ENCODE data around the gene YAP1. TPM values are rescaled to one million over a fixed set of nuclear protein-coding genes. Genes with fewer than 3 reads are reported as not detected.

Gene YAP1
- total and polyA plus RNA-seq, 2 experiments from 2014 or later: 20.6 to 111 TPM

- Histone ChIP-seq H3K36me3 (replicated peaks; ENCODE audit: insufficient read depth, low read depth) (no peaks in the 10 kb centered on the region), H3K79me2 (peaks cover 93% of the 10 kb centered on the region), H3K4me2 (no peak overlapping the region), H3K4me1 (ENCODE audit: insufficient read depth) (peaks cover 17% of the 10 kb centered on the region), H4K20me1 (ENCODE audit: insufficient read depth, poor library complexity, severe bottlenecking) (peaks cover 5% of the 10 kb centered on the region), H3K4me3 (no peak overlapping the region), H3K9me2 (replicated peaks; ENCODE audit: insufficient read depth) (no peaks in the 10 kb centered on the region), H3K27ac (peak overlapping the region; percentile 68), H2AFZ (no peak overlapping the region), H3K27me3 (no peaks in the 10 kb centered on the region), H3K9me3 (ENCODE audit: low read depth) (no peaks in the 10 kb centered on the region)
- no peak for DNase-seq (ENCODE audit: low spot score)
- no peak for TF ChIP-seq EZH2phosphoT487 (IDR thresholded peaks at IDR 0.05; ENCODE audit: low read depth, severe bottlenecking, unreplicated experiment)
- no peak for TF ChIP-seq EZH2 (IDR thresholded peaks at IDR 0.05; ENCODE audit: borderline replicate concordance)
- TF ChIP-seq CTCF (IDR thresholded peaks at IDR 0.05; ENCODE audit: poor library complexity): no peak
- WGBS (ENCODE audit: low lambda C conversion rate, missing lambda C conversion rate): 63% methylated on average over 6 of the region's 6 CpGs
Observed at GRCh38 chr11:102172127-102172848, 62.0 kb downstream of the YAP1 start.

- H3K9me2 ChIP-seq (replicated peaks; ENCODE audit: insufficient read depth): no peaks in the 10 kb centered on the region
- peaks cover 4% of the 10 kb centered on the region for H3K4me1 ChIP-seq (ENCODE audit: insufficient read depth)
- TF ChIP-seq CTCF (IDR thresholded peaks at IDR 0.05; ENCODE audit: poor library complexity): no peak
- no peaks in the 10 kb centered on the region for H3K27me3 ChIP-seq
- no peaks in the 10 kb centered on the region for H3K9me3 ChIP-seq (ENCODE audit: low read depth)
- WGBS (ENCODE audit: low lambda C conversion rate, missing lambda C conversion rate): 91% methylated on average over 2 of the region's 2 CpGs
- no peak overlapping the region for H2AFZ ChIP-seq
- no peaks in the 10 kb centered on the region for H3K36me3 ChIP-seq (replicated peaks; ENCODE audit: insufficient read depth, low read depth)
- DNase-seq (ENCODE audit: low spot score): no peak
- H3K79me2 ChIP-seq: peaks cover 82% of the 10 kb centered on the region
- H4K20me1 ChIP-seq (ENCODE audit: insufficient read depth, poor library complexity, severe bottlenecking): no peaks in the 10 kb centered on the region
- H3K4me2 ChIP-seq: no peak overlapping the region
- peak overlapping the region; percentile 63 for H3K27ac ChIP-seq
- H3K4me3 ChIP-seq: no peak overlapping the region
Observed at GRCh38 chr11:102177126-102177525, 66.9 kb downstream of the YAP1 start.

GRCh38 chr11:102177974-102178631 is 67.9 kb downstream of the YAP1 start:
- H3K9me3 ChIP-seq (ENCODE audit: low read depth): no peaks in the 10 kb centered on the region
- no peaks in the 10 kb centered on the region for H4K20me1 ChIP-seq (ENCODE audit: insufficient read depth, poor library complexity, severe bottlenecking)
- H3K27me3 ChIP-seq: no peaks in the 10 kb centered on the region
- H3K27ac ChIP-seq: peak overlapping the region; percentile 63
- no peaks in the 10 kb centered on the region for H3K36me3 ChIP-seq (replicated peaks; ENCODE audit: insufficient read depth, low read depth)
- H3K4me3 ChIP-seq: no peak overlapping the region
- H3K9me2 ChIP-seq (replicated peaks; ENCODE audit: insufficient read depth): no peaks in the 10 kb centered on the region
- TF ChIP-seq EZH2phosphoT487 (IDR thresholded peaks at IDR 0.05; ENCODE audit: low read depth, severe bottlenecking, unreplicated experiment): no peak
- no peak for TF ChIP-seq EZH2 (IDR thresholded peaks at IDR 0.05; ENCODE audit: borderline replicate concordance)
- TF ChIP-seq CTCF (IDR thresholded peaks at IDR 0.05; ENCODE audit: poor library complexity): no peak
- H2AFZ ChIP-seq: no peak overlapping the region
- WGBS (ENCODE audit: low lambda C conversion rate, missing lambda C conversion rate): 32% methylated on average over 4 of the region's 4 CpGs
- peak overlapping the region; percentile 4 for H3K4me2 ChIP-seq
- peaks cover 84% of the 10 kb centered on the region for H3K79me2 ChIP-seq
- peak; percentile 74 for DNase-seq (ENCODE audit: low spot score)
- peaks cover 4% of the 10 kb centered on the region for H3K4me1 ChIP-seq (ENCODE audit: insufficient read depth)
